Fibroblast of lung (primary cell): ENCODE data around the gene MICU1.

Experiments used
- CTCF ChIP-seq, 2 donors: IDR thresholded peaks in 1 of 2; conservative IDR thresholded peaks in 1 of 2; 1 replicate in 1 of 2; 2 replicates in 1 of 2; pipeline ENCODE4 v1.5.1; 2011 to 2012; ENCODE audit warnings: low read length in 2 of 2, control low read depth in 1 of 2, inconsistent platforms in 1 of 2, low read depth in 1 of 2, mild to moderate bottlenecking in 1 of 2
- EZH2 ChIP-seq: IDR thresholded peaks from 2 replicates; pipeline ENCODE4 v1.5.1; 2012; ENCODE audit warnings: low read length, control low read depth, mild to moderate bottlenecking; ENCODE audit errors: missing control alignments

DNA sequence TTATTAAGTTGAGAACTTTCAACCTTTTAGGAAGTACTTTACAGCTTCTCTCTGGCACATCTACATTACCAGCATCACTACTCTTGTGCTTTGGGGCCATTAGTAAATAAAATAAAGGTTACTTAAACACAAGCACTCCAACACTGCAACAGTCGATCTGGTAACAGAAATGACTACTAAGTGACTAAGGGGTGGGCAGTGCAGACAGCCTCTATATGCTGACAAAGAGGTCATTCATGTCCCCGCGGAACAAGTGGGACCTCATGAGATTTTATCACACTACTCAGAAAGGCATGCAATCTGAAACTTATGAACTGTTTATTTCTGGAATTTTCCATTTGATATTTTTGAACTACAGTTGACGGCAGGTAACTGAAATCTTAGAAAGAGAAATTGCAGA, 159.9 kb downstream of the MICU1 start:
- TF ChIP-seq CTCF (conservative IDR thresholded peaks at IDR 0.05 in 1 of 2, IDR thresholded peaks at IDR 0.05 in 1 of 2; ENCODE audit: low read depth in 1 of 2, low read length in 2 of 2) (no peak), EZH2 (no peak)
